Renal pelvis (tissue), 4 donors: ENCODE measurements around the gene MALL. TPM values are rescaled to one million over a fixed set of nuclear protein-coding genes. Genes with fewer than 3 reads are reported as not detected.
"Not testable (repeated sequence)": the region's sequence is repeated elsewhere in the genome, so short reads cannot be mapped to it uniquely, and the experiment has no call there.

ENCODE experiments used
- DNase-seq: peaks from one replicate; pipeline ENCODE4 v3.0.0-alpha.2; 2013
- polyA plus RNA-seq, 3 donors: library from polyadenylated mRNA; unstranded; fragments of 120-200 nt; gene quantifications; one replicate each; pipeline ENCODE4 v1.2.1, GENCODE V29; 2013; ENCODE audit not compliant: insufficient read length in 3 of 3

The MALL gene
- polyA plus RNA-seq, 3 donors = 13.4 to 16.0 (median 14.4) TPM

- not testable (repeated sequence) for DNase-seq
Observed at GRCh38 chr2:110100880-110101279, 14.7 kb downstream of the MALL start.

GRCh38 chr2:110100480-110100879 is 15.1 kb downstream of the MALL start:
- DNase-seq = no peak

- DNase-seq = no peak
Observed at GRCh38 chr2:110099471-110100225, 16.0 kb downstream of the MALL start.

- no peak for DNase-seq
Observed at GRCh38 chr2:110099038-110099425, 16.6 kb downstream of the MALL start.

- no peak for DNase-seq
Observed at GRCh38 chr2:110097506-110098220, 18.0 kb downstream of the MALL start.

- DNase-seq = no peak
Observed at GRCh38 chr2:110095994-110096633, 19.5 kb downstream of the MALL start.

GRCh38 chr2:110094884-110095534 is 20.6 kb downstream of the MALL start:
- not testable (repeated sequence) for DNase-seq

GRCh38 chr2:110093924-110094323 is 21.7 kb downstream of the MALL start:
- DNase-seq = not testable (repeated sequence)

- DNase-seq = not testable (repeated sequence)
Observed at GRCh38 chr2:110090164-110090563, 25.5 kb downstream of the MALL start.

GRCh38 chr2:110083757-110084156 is 31.9 kb downstream of the MALL start:
- not testable (repeated sequence) for DNase-seq

- not testable (repeated sequence) for DNase-seq
Observed at GRCh38 chr2:110083162-110083561, 32.5 kb downstream of the MALL start.

GRCh38 chr2:110078104-110078503 is 37.5 kb downstream of the MALL start:
- DNase-seq = not testable (repeated sequence)

- DNase-seq = not testable (repeated sequence)
Observed at GRCh38 chr2:110075896-110076295, 39.7 kb downstream of the MALL start.

- not testable (repeated sequence) for DNase-seq
Observed at GRCh38 chr2:110069869-110070268, 45.8 kb downstream of the MALL start.

GRCh38 chr2:110068153-110068552 is 47.5 kb downstream of the MALL start:
- not testable (repeated sequence) for DNase-seq

- not testable (repeated sequence) for DNase-seq
Observed at GRCh38 chr2:110062332-110062731, 53.3 kb downstream of the MALL start.

GRCh38 chr2:110060550-110060949 is 55.1 kb downstream of the MALL start:
- DNase-seq = not testable (repeated sequence)

- not testable (repeated sequence) for DNase-seq
Observed at GRCh38 chr2:110059694-110060358, 55.8 kb downstream of the MALL start.

GRCh38 chr2:110059009-110059693 is 56.5 kb downstream of the MALL start:
- DNase-seq = not testable (repeated sequence)

- not testable (repeated sequence) for DNase-seq
Observed at GRCh38 chr2:110058034-110058433, 57.6 kb downstream of the MALL start.
